Activated naive CD8-positive, alpha-beta T cell (primary cell): ENCODE data around the gene SCYL1.

ENCODE experiments used
- H3K27ac Mint-ChIP-seq: one replicate; pipeline ENCODE4 v1.8.0; 2021; ENCODE audit warnings: mixed read lengths
- H3K27me3 Mint-ChIP-seq: one replicate; pipeline ENCODE4 v1.8.0; 2021; ENCODE audit warnings: mixed read lengths
- H3K36me3 Mint-ChIP-seq: one replicate; pipeline ENCODE4 v1.8.0; 2021; ENCODE audit warnings: mixed read lengths
- H3K4me1 Mint-ChIP-seq: one replicate; pipeline ENCODE4 v1.8.0; 2021; ENCODE audit warnings: low read depth, mixed read lengths
- H3K4me3 Mint-ChIP-seq: one replicate; pipeline ENCODE4 v1.8.0; 2021; ENCODE audit warnings: mild to moderate bottlenecking, mixed read lengths
- H3K9me3 Mint-ChIP-seq: one replicate; pipeline ENCODE4 v1.8.0; 2021; ENCODE audit warnings: low read depth, mixed read lengths

Gene SCYL1

GRCh38 chr11:65547446-65548125, 22.7 kb downstream of the SCYL1 start:
- H3K36me3 Mint-ChIP-seq: peaks cover 2% of the 10 kb centered on the region
- H3K4me3 Mint-ChIP-seq: peak overlapping the region; percentile 46
- H3K4me1 Mint-ChIP-seq: peaks cover 53% of the 10 kb centered on the region

GRCh38 chr11:65548395-65548794, 23.5 kb downstream of the SCYL1 start:
- H3K27me3 Mint-ChIP-seq: no peaks in the 10 kb centered on the region
- peaks cover 57% of the 10 kb centered on the region for H3K4me1 Mint-ChIP-seq
- no peaks in the 10 kb centered on the region for H3K36me3 Mint-ChIP-seq
- peak overlapping the region; percentile 46 for H3K4me3 Mint-ChIP-seq
- peak overlapping the region; percentile 89 for H3K27ac Mint-ChIP-seq
- no peaks in the 10 kb centered on the region for H3K9me3 Mint-ChIP-seq

More at GRCh38 chr11:65547446-65548125, 22.7 kb downstream of the SCYL1 start:
- no peaks in the 10 kb centered on the region for H3K9me3 Mint-ChIP-seq
- H3K27ac Mint-ChIP-seq: peak overlapping the region; percentile 68
- no peaks in the 10 kb centered on the region for H3K27me3 Mint-ChIP-seq

- peaks cover 55% of the 10 kb centered on the region for H3K4me1 Mint-ChIP-seq
- H3K9me3 Mint-ChIP-seq: no peaks in the 10 kb centered on the region
- H3K4me3 Mint-ChIP-seq: no peak overlapping the region
- peak overlapping the region; percentile 42 for H3K27ac Mint-ChIP-seq
- H3K36me3 Mint-ChIP-seq: no peaks in the 10 kb centered on the region
- H3K27me3 Mint-ChIP-seq: no peaks in the 10 kb centered on the region
These were observed 24.2 kb downstream of the SCYL1 start for GRCh38 chr11:65549096-65549495.

- H3K4me1 Mint-ChIP-seq: peaks cover 68% of the 10 kb centered on the region
- no peaks in the 10 kb centered on the region for H3K36me3 Mint-ChIP-seq
- H3K27ac Mint-ChIP-seq: peak overlapping the region; percentile 77
- H3K9me3 Mint-ChIP-seq: no peaks in the 10 kb centered on the region
- peak overlapping the region; percentile 14 for H3K4me3 Mint-ChIP-seq
- H3K27me3 Mint-ChIP-seq: no peaks in the 10 kb centered on the region
These were observed 26.9 kb downstream of the SCYL1 start for GRCh38 chr11:65551572-65552387.

- Mint-ChIP-seq H3K27me3 (no peaks in the 10 kb centered on the region), H3K36me3 (no peaks in the 10 kb centered on the region), H3K9me3 (no peaks in the 10 kb centered on the region), H3K27ac (peak overlapping the region; percentile 50), H3K4me3 (peak overlapping the region; percentile 14), H3K4me1 (peaks cover 70% of the 10 kb centered on the region)
These were observed 27.6 kb downstream of the SCYL1 start for GRCh38 chr11:65552388-65552951.

- no peaks in the 10 kb centered on the region for H3K27me3 Mint-ChIP-seq
- H3K4me3 Mint-ChIP-seq: peak overlapping the region; percentile 27
- H3K4me1 Mint-ChIP-seq: peaks cover 64% of the 10 kb centered on the region
- H3K9me3 Mint-ChIP-seq: no peaks in the 10 kb centered on the region
- no peaks in the 10 kb centered on the region for H3K36me3 Mint-ChIP-seq
- no peak overlapping the region for H3K27ac Mint-ChIP-seq
These were observed 28.6 kb downstream of the SCYL1 start for GRCh38 chr11:65553301-65554001.

GRCh38 chr11:65554057-65554818, 29.4 kb downstream of the SCYL1 start:
- Mint-ChIP-seq H3K9me3 (no peaks in the 10 kb centered on the region), H3K27ac (peak overlapping the region; percentile 94), H3K27me3 (no peaks in the 10 kb centered on the region), H3K4me1 (peaks cover 60% of the 10 kb centered on the region), H3K36me3 (no peaks in the 10 kb centered on the region), H3K4me3 (peak overlapping the region; percentile 88)

GRCh38 chr11:65554842-65555430, 30.1 kb downstream of the SCYL1 start:
- Mint-ChIP-seq H3K4me3 (peak overlapping the region; percentile 88), H3K36me3 (no peaks in the 10 kb centered on the region), H3K27ac (peak overlapping the region; percentile 94)

GRCh38 chr11:65555693-65556231, 30.9 kb downstream of the SCYL1 start:
- peak overlapping the region; percentile 88 for H3K4me3 Mint-ChIP-seq
- peaks cover 72% of the 10 kb centered on the region for H3K4me1 Mint-ChIP-seq

More at GRCh38 chr11:65554842-65555430, 30.1 kb downstream of the SCYL1 start:
- H3K9me3 Mint-ChIP-seq: no peaks in the 10 kb centered on the region
- H3K4me1 Mint-ChIP-seq: peaks cover 65% of the 10 kb centered on the region
- no peaks in the 10 kb centered on the region for H3K27me3 Mint-ChIP-seq

GRCh38 chr11:65556470-65557279, 31.8 kb downstream of the SCYL1 start:
- H3K4me3 Mint-ChIP-seq: peak overlapping the region; percentile 88
- no peaks in the 10 kb centered on the region for H3K9me3 Mint-ChIP-seq
- H3K4me1 Mint-ChIP-seq: peaks cover 64% of the 10 kb centered on the region
- H3K27me3 Mint-ChIP-seq: no peaks in the 10 kb centered on the region
- peak overlapping the region; percentile 94 for H3K27ac Mint-ChIP-seq
- H3K36me3 Mint-ChIP-seq: no peaks in the 10 kb centered on the region

More at GRCh38 chr11:65555693-65556231, 30.9 kb downstream of the SCYL1 start:
- H3K27me3 Mint-ChIP-seq: no peaks in the 10 kb centered on the region
- H3K9me3 Mint-ChIP-seq: no peaks in the 10 kb centered on the region
- H3K27ac Mint-ChIP-seq: peak overlapping the region; percentile 94
- H3K36me3 Mint-ChIP-seq: no peaks in the 10 kb centered on the region

GRCh38 chr11:65557280-65558001, 32.6 kb downstream of the SCYL1 start:
- H3K36me3 Mint-ChIP-seq: no peaks in the 10 kb centered on the region
- peak overlapping the region; percentile 88 for H3K4me3 Mint-ChIP-seq
- no peaks in the 10 kb centered on the region for H3K9me3 Mint-ChIP-seq
- H3K27me3 Mint-ChIP-seq: no peaks in the 10 kb centered on the region
- H3K27ac Mint-ChIP-seq: peak overlapping the region; percentile 94
- H3K4me1 Mint-ChIP-seq: peaks cover 59% of the 10 kb centered on the region

- H3K4me1 Mint-ChIP-seq: peaks cover 58% of the 10 kb centered on the region
These were observed 33.4 kb downstream of the SCYL1 start, which contains the start of gene LTBP3 for GRCh38 chr11:65558002-65558929. LTBP3 (minus strand) TSS chr11:65558359; CDS start chr11:65557959, 400 bp downstream.

More at GRCh38 chr11:65558002-65558929, 33.4 kb downstream of the SCYL1 start, which contains the start of gene LTBP3:
- peak within 1 kb of the TSS; percentile 94 for H3K27ac Mint-ChIP-seq
- no peaks in the 10 kb centered on the region for H3K36me3 Mint-ChIP-seq
- no peaks in the 10 kb centered on the region for H3K27me3 Mint-ChIP-seq
- no peaks in the 10 kb centered on the region for H3K9me3 Mint-ChIP-seq
- H3K4me3 Mint-ChIP-seq: peak within 1 kb of the TSS; percentile 88
